GM15510 (cell line): Measurements from ENCODE around the gene LRCH3.

Experiments
- POLR2A ChIP-seq: IDR thresholded peaks from 3 replicates; pipeline ENCODE4 v1.6.1; 2011; ENCODE audit warnings: borderline replicate concordance; ENCODE audit not compliant: insufficient read length; ENCODE audit errors: extremely low read depth

LRCH3 gene

DNA sequence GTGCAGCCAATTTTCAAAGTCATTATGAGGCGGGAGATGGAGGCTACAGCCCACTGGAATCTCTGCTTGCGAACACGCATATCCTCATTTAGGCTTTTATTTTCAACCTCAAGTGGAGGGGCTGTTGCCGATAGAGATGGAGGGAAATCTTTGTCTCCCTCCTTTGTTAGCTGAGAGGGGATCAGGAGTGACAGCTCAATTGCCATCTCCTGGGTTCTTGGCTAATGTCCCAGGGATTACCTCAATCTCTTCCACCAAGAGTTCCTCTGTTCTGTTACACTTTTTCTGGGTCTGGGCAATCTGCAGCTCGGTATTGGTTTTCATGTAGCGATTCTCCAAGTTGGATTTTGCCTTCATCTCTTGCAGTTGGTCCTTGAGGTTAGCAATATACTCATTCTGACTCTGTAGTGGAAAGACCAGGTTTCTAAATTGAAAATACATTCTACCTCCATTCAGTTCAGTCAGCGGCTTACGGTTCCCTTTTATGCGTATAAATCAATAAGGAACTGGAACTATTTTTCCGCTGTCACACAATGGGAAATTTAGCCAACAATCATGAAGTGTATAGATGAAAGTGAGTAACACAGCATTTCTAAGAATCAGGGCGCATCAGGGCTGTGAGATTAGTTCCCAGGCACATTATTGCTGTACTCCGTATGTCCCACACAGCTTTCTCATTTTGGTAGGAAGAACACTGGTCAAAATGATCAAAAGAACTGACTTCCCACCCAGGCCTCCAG is 122.8 kb downstream of the LRCH3 start:
- TF ChIP-seq POLR2A: no peak

DNA sequence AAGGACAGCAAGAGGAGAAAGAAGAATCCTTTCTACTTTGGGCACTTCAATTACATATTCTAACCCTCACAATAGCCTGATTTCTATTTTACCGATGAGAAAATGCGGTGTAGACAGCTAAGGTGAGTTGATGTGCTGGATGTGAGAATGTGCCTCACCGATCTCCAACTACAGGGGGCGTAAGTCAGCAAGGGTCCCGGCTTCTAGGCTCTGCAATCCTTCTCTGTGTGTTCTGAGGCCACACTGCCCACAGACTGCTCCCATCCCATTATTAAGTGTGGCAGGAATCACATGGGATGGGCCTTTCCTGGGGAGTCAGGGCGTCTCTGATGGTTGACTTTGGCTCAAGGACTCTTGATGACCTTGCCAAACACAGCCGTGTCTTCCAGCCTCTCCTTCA is 135.4 kb downstream of the LRCH3 start:
- no peak for TF ChIP-seq POLR2A

DNA sequence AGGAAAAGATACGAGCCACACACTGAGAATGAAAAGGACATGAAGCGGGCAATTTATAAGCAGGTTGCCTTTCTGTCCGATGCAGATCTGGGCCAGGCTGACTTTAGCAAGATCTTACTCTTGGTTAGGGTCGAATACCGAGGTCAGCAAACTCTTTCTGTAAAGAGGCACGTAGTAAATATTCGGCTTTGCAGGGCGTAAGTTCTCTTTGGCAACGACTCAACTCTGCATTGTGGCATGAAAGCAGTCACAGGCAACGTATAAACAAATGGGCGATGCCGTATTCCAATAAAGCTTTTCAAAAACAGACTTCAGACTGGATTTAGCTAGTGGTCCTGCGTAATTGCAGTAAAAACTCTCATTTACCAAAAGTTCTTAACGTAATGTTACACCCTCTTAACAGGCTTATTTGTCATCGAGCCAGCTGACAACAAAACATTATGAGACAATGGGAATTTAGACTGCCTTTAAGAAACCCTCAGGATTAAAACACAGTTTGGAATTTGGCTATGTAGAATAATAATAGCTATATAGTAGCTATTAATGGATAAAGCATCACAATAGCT is 145.8 kb downstream of the LRCH3 start:
- no peak for TF ChIP-seq POLR2A
